IPS-NIHi7 (cell line): Measurements from ENCODE around the gene PLXND1.

Experiments used
- DNase-seq: peaks from one replicate; pipeline ENCODE4 v3.0.0; 2012; ENCODE audit warnings: mixed read lengths; ENCODE audit errors: extremely low spot score

The PLXND1 gene

DNA sequence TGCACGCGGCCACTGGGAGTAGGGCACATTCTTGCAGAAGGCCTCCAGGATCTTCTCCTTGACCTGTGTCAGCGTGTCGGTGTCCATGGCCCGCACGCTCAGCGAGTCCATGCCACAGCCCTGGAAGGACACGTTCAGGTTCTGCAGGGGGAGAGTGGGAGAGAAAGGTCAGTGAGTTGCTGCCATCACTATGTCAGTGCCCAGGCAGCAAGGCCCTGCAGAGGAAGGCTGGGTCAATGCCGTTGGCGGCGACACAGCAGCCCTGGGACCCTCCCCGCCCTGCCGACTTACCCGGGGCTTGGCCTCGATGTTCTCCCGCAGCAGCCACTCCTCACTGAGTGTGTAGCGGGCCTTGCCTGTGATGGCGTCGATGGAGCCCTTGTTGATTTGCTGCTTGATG, 43.7 kb downstream of the PLXND1 start:
- DNase-seq, result no peak

DNA sequence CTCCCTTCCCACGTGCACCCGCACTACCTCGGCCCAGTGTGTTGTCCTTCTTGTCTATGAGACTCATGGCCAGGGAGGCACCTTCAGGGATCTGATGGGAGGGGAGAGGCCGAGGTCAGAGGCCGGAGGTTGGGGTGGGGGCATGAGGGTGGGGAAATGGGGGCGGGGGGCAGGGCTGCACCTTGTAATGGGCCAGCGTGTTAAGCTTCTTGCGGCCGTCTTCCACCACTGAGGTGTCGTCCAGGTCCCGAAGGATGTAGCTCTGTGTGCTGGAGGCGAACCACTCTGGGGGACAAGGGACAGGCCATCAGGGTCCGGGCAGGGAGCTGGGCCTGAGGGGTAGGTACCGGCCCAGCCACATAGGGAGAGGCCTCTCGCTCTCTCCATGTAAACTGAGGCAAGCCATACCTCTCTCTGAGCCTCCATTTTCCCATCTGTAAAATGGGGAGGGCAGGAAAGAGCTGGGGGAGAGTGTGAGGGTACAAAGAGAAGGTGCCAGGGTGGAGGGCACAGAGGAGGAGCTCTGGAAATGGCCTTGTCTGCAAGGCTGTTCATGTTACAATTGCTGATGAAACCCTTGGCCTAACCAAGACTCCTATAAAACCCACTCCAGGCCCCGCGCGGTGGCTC, 44.7 kb downstream of the PLXND1 start:
- DNase-seq, result no peak

DNA sequence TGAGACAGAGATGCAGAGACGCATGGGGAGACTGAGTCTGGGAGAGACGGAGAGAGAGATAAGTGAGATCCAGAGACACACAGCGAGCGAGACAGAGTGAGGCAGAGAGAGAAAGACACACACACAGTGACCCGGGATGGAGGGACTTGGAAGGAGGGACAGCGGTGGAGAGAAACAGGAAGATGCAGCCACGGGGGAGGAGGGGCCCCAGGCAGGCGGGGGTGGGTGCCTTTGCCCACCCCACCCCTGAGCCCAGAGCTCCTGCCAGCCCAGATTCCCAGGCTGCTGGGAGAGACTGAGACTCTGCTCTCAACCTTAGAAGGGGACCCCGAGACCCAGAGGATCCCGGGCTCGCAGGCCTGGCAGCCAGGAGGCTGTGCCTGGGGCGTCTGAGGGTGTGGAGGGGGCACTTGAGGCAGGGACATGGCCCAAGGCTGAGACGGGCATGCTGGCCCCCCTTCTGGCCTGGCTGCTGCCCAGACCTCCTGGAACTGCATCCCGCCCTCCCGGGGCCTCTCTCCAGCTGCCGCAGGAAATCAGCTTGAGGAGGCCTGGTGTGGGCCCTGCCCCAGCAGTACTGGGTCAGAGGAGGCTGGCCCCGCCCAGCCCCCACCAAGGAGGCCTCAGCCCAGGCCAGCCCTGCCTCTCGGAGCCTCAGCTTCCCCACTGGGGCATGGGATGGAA, 45.4 kb downstream of the PLXND1 start:
- DNase-seq, result peak; percentile 42

DNA sequence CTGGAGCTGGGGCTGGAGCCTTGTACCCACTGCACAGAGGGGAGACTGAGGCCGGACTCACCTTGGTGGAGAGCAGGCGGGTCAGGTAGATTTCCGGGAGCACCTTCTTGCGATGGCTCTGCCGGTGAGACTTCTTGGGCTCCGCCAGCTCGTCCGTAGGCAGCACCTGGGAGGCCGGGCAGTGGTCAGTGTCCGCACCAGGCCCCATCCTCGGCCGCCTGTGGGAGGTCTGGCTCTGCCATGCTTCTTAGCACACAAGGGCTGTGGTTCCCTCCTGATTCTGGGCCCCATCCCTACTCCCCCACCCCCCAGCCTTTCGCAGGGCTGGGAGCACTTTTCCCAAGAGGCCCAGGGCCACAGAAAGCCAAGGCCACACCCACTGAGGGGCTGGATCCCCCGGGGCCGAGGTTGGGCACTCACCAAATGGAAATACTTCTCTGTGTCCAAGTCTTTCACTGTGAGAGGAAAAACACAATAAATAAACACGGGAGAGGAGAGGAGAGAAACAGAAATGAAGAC, 46.1 kb downstream of the PLXND1 start:
- DNase-seq, result no peak

DNA sequence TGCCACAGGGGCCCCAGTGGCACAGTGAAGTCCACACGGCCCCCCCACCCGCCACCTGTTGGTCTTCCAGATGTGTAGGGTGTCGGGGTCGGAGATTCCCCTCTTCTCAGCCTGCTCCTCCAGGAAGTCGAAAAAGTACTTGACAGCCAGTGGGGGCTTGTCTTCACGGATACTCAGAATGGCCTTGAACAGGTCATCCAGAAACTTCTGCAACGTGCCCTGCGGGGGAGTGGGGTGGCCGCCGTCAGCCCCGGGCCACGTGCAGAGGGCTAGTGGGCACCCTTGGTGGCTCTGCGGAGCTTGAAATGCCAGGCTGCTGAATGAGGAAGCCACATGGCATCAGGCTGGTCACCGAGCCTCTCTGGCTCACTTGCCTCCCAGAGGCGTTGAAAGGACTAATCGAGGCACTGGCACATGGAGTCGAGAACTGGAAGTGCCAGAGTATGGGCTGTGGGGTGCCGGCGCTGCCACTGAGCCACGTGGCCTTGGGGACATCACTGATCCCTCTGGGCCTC, 46.9 kb downstream of the PLXND1 start:
- DNase-seq, result no peak

DNA sequence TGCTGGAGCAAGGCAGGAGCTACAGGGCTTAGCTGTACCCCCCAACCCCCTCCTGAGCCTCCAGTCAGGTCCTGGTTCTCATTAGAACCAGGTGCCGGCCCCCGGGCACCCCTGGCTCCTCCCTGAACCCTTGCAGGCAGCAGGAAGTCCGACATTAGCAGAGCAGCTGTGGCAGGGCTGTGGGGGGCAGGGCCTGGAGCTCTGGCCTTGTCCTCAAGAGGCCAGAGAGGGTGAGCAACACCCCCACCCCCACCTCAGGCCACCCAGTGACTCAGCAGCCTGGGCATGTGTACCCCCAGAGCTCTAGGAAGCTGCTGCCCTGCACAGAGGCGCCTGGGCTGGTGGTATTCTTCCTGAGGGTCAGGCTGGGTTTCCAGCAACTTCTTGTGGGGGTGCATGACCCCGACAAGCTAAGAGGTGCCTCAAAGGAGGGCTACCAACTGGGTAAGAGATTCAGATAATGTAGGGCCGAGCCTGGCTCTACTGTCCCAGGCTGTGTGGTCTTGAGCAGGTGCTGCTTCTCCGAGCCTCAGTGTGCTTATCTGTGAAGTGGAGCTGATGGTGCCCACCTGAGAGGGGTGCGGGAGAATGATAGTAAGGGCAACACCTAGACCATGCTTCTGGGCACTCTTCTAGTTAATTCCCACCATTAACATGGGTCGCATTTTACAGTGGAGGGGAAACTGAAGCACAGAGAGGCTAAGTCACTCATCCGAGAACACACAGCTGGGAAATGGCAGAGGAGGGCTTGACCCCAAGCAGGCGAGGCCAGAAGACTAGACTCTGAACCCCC, 47.5 kb downstream of the PLXND1 start:
- DNase-seq, result no peak

DNA sequence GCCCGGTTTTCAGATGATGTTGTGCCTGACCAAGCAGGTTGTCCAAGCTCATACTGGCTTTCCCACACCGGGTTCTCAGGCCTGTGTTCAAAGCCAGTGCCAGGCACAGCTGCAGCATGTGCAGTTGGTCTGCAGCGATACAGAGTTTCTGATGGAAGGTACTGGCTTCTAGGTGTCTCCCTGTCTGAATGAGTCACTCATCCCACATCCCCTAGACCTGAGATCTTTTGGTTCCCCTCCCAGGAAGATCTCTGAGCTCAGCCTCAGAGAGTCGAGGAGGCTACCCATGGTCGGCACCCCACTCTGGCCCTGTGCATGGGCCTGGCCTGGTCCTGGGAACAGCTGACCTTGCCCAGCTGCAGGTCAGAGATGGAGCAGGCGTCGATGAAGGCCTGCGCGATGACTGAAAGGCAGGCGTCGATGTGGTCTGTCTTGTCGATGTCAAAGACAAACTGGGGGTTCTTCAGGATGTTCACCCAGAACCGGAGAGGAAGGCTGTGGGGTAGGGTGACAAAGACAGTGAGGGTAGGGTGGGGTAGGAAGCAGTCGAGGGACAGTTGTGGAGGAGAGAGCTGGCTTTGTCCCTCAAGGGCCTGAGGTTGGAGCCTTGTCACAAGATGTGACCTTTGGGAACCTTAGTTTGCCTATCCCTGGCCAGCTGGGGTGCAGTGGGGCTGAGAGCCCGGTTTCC, 48.2 kb downstream of the PLXND1 start:
- no peak for DNase-seq

DNA sequence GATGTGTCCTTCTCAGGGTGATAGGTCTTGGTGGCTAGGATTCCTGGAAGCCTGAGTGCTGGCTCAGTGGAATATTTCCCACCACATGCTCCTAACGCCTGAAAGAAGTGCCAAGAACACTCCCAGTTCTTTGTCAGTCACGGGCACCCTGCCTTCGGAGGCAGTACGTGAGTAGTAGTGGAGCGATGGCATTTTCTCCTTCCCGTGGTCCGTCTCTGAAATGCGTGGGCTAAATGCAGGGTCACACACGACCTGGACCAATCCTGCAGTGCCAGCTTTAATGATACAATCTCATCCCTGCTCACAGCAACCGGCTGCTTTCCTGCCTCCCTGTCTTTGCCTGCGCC, 49.0 kb downstream of the PLXND1 start:
- no peak for DNase-seq

DNA sequence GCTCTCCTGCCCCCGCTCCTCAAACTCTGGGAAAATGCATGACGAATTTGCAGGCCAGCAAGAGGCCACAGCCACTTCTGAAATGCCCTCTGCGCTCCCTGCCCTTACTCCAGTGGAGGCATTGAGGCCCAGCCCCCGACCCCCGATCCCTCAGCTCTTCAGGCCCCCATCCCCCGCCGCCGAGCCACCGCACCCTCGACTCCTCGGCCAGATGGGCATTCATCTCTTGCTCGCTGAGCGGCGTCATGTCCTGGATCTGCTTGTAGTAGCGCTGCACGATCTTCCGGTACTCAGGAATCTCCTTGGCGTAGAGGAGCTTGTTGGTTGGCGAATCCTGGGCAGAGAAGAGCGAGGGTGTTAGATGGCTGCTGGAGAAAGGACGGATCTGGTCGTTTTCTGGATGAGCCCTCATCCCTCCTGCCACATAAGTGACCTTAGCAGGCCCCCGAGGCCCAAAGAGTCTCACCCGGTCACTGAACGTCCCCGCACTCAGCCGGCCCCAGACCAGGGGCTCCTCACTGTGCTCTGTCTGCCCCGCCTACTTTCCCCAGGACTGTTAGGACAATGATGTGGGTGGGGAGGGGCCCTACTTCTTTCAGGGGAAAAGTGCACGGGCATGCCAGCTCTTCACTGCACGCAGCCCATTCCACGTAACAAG, 49.5 kb downstream of the PLXND1 start:
- no peak for DNase-seq

DNA sequence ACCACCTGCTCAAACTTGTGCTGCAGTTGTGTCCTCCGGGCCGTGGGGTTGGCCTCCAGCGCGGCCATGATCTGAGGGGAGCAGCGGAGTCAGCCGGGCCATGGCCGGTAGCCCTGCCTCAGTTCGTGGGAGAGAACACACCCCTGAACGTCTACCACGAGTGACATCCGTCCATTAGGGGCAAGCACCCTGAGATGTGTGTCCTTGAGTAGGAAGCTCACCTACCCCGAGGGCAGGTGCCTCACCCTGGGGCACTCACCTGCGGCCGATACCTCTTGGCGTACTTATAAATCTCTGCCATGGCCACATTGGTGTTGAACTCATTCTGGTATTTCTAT, 50.1 kb downstream of the PLXND1 start:
- no peak for DNase-seq

DNA sequence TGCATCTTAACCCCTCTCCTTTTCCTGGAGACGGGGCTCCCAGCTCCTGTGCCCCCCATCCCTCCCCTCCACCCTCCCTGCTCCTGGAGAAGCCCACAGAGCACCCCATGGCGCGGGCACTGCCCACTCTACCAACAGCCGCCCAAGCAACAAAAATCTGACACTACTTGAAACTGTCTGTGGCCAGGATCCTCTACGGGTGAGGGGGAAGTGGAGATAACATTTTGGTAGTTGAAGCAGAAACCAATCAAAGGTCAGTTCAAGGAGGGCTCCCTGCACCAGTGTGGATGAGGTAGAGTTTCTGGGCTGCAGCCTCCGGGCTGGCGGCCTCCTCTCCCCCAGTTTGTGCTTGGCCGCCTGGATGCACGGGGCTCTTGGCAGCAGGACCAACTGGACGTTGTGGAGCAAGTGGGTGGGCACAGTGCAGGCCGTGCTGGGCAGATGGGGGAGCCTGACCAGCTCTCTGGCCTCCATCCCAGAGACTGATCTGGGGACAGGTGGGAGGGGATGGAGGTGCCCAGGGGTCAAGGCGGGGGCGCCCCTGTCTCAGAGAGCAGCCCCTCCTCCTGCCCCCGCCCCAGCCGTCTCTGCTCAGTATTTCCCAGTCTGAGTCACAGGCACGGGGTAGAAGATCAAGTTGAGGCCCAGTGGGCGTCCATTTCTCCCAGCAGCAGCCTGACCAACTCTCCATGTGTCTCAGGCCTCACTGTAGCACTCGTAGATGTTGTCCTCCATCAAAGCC, 50.7 kb downstream of the PLXND1 start:
- DNase-seq, result no peak

DNA sequence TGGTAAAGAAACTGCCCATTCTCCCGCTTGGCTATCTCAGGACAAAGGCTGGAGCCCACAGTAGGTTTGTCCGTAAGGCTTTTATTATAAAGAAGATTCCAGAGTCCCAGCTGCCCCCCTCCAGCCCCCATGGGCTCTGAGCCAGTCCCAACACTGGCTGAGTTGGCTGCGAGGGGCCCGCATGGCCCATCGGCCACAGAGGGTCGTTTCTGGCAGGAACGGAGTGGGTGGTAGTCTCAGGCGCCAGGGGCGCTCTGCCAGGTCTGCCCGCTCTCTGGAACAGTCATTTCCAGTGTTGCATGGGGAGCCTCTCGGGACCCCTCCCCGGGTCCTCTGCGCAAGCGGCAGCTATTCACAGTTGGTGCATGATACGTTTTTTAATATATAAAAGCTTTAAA, 51.3 kb downstream of the PLXND1 start:
- DNase-seq, result no peak

DNA sequence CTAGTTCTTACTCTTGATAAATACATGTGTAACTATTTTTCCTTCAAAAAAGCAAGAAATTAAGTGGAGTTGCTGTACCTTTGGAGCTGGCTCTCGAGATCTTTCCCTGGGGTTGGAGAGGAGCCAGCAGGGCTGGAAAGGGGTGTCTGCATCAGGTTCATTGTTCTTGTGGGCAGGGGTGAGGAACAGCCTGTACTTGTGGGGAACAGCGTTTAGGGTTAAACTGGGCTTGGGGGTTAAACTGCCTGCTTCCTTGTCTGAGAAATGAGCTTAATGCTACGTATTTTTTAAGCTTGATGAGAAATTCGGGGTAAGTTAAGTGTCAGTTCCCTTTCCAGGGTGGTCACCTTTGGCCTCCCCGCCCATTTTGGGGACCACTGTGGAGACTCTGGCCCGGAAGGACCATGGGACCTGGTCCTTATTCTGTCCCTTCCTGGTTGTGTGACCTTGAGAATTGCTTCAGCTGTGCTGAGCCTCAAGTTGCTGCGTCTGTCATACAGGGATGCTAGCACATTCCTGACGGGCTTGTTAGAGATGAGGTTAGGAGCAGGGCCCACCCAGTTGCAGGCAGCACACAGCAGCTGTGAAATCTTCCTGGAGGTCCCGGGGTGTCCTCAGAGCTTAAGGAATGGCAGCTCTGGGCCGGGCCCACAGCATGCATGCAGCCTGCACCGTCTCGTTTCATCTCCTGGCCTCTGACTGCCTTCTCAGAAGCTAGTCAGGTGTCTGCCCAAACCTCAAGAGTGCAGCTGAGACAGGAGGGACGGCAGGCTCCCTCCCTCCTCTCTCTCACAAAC, 51.9 kb downstream of the PLXND1 start:
- DNase-seq, result no peak

DNA sequence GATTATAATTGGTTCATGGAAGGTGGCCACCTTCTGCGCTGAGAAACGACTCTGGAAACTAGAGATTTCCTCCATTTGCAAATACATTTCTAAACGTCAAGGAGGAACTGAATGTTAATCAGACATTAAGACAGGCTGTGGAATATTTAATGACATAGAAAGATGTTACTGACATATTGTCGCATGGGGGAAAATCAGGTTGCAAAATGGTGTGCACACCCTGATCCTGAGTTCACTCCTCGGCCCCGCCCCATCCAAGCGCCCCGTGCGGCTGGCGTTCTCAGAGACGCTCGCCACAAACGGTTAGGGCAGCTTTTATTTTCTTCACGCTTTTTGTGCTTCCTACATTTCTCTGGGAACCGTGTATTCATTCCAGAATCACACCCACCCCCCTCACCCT, 52.8 kb downstream of the PLXND1 start:
- no peak for DNase-seq

DNA sequence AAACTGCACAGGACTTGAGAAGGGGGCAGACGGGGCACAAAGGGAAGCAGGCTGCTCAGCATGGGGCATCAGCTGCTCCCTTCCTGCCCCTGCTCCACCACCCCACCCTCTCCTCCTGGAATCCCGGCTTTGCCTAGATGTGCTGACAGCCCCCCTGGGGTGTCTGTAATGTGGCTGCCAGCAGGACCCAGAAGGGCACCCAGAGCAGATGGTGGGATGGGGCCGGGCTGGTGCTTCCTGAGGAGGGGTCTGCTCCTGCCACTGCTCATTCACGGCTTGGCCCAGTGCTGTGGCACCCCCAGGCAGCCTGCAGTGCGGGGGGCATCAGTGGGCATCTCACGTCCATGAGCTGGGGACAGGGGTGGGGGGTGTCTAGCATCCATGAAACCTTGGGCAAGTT, 53.3 kb downstream of the PLXND1 start:
- no peak for DNase-seq

DNA sequence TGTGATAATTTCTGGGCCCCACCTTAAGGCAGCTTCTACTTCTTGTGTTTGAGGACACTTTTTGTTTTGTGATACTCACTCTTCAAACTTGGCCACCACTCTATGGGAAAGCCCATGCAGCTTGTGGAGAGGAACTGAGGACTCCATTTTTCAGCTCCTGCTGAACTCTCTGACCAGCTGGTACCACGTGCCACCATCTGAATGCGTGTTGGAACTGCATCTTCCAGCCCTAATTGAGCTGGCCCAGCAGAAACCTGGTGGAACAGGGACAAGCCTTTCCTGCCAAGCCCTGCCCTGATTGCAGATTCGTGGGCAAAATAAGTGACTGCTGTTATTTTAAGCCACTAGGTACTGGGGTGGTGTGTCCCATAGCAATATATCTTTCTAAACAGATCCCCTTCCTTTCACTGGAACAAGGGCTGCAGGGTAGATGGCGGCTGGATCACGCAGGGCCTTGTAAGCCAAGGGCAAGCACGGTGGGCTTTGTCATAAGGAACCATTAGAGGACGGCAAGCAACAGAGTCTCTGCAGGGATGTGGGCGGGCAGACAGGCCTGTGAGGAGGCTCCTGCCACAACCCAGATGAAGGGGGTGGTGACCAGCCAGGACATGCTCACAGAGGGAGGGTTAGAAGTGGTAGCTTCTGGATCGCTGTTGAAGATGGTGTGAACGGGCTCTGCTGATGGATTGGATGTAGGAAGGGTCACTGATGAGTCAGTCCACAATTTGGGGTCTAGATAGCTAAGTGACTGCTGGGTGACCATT, 54.0 kb downstream of the PLXND1 start:
- DNase-seq, result peak; percentile 64

DNA sequence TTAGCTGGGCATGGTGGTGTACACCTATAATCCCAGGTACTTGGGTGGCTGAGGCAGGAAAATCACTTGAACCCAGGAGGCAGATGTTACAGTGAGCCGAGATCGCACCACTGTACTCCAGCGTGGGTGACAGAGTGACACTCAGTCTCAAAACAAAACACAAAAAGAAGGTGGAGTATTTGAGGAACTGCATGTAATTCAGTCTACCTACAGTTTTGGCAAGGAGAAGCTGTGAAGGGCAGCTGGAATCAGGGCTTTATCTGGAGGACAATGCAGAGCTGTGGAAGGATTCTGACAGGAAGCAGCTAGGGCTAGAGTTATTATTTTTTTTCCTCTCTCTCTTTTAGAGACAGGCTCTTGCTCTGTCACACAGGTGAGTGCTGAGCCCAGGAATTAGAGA, 56.7 kb downstream of the PLXND1 start:
- DNase-seq, result no peak

DNA sequence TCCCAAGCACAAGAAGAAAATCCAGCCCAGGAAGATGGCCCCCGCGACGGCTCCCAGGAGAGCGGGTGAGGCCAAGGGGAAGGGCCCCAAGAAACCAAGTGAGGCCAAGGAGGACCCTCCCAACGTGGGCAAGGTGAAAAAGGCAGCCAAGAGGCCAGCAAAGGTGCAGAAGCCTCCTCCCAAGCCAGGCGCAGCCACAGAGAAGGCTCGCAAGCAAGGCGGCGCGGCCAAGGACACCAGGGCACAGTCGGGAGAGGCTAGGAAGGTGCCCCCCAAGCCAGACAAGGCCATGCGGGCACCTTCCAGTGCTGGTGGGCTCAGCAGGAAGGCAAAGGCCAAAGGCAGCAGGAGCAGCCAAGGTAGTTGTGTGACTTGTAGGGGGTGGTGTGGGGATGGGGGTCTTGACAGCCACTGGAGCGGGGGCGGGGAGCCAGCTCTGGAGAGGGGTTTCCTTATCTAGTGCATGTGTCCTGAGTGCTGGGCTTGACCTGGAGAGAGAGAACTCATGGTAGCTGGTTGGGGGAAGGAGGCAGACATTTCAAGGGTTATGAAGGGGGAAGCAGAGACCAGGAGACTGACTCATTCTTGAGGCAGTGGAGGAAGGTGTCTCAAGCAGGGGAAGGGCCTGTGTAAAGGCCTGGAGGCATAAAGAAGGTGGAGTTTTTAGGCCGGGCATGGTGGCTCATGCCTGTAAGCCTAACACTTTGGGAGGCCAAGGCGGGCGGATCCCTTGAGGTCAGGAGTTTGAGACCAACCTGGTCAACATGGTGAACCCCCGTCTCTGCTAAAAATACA, 57.3 kb downstream of the PLXND1 start:
- DNase-seq, result no peak
